T1000 (cell line): ENCODE results near the gene SIGLEC6.

Experiments used
- DNase-seq: peaks from one replicate; lab custom pipeline; 2025; ENCODE audit warnings: mixed read lengths; lab: John Stamatoyannopoulos, UW

The SIGLEC6 gene

DNA sequence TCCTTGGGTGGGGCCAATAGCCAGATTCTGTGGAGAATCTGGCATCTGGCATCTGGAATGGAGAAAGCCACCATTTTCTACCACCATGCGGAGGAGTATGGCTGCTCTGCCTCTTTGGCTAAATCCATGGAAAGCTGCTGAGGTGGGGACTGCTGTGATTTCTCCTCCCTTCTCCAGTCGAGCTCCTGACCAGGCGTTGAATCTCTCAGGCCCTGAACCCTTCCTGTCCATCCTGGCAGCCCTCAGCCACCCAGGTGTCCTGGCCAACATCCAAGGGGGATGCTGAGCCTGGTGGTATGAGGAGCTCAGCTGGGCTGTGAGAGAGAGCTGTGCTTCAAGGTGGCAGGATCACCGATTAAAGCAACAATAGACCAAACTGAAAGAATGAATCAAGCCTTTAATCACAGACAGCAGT is 17.4 kb upstream of the SIGLEC6 start:
- no peak for DNase-seq

DNA sequence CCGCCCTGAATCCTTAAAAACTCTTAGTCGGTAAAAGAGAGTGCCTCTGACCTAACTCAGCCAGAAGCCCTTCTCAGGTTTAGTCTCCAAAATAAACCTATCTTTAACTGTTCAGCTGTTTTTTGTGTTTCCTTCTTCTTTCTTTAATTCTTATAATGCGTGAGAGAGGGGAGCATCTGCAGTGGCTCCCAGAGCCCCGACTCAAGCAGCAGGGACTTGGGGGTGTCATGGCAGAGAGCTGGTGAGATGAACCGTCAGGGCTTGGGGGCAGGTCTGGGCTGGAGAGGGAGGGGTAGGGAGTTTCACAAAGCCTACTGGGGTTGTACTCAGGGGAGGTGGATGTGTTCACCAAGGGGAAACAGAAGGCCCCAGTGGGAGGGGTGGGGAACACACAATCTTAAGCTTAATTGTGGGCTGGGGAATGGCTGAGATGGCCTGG is 16.8 kb upstream of the SIGLEC6 start:
- no peak for DNase-seq

GRCh38 chr19:51547397-51548212 is 16.1 kb upstream of the SIGLEC6 start:
- no peak for DNase-seq

DNA sequence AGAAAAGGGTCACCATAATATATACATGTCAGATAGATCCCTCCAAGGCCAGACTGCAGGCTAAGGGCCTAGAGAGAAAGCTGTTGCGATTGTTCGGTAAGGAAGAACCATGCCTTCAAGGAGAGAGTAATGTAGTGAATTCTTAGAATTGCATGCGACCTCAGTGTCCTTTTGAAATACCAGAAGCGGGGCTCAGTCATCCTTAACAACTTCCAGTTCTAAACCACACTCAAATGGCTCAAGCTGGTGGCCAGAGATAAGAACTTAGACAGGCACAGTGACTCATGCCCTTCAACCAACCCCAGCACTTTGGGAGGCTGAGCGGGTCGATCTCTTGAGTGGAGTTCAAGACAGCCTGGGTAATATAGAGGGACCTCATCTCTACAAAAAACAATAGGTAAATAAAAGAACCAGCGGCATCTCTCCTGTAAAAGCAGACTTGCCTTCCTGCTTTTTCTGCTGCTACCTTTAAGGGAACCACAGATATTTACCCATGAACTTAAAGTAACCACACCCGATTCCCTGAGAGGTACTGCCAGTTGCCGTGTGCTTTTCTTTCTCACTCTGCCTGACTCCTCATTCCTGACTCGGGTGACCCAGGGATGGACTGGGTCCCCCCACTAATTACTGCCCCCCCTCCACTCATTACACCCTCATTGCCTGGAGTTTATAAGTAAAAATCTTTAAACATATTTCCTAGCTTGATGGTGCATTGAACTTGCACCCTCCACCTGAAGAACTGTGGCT is 15.4 kb upstream of the SIGLEC6 start:
- DNase-seq: no peak

GRCh38 chr19:51546107-51546649 is 14.7 kb upstream of the SIGLEC6 start:
- no peak for DNase-seq

DNA sequence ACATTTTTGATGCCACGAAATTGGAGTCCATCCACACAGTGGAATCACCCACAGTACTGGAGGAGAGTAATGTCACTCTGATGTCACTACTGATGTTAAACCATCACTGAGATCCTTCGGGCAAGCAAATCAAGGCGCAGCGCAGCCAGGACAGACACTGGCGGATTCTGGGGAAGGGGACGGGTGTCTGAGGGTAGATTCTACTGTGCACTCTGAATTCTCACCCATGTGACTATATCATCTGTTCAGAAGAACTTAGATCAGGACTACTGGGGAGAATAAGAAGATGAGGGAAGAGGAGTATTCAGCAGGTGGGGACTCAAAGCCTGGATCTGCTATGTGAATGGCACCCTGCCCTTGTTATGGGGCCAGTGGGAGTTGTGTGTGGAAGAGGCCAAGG is 12.6 kb upstream of the SIGLEC6 start:
- no peak for DNase-seq

DNA sequence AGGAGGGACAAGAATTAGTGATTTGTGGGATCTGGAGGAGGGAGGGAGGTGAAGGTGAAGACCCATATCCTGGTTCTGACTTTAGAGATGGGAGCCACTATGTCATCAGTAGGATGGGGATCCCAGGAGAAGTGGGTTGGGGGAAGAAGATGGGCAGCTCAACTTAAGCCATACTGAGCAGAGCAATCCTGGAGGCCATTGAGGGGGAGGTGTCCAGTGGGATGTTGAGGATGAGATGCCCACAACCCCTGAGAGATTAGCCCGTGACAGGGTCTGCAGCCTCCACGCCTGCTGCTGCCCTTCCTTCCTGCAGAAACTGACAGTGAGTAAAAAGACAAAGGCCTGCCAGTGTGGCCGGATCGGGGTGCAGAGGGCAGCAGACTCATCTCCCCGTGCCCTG is 11.2 kb upstream of the SIGLEC6 start:
- no peak for DNase-seq

DNA sequence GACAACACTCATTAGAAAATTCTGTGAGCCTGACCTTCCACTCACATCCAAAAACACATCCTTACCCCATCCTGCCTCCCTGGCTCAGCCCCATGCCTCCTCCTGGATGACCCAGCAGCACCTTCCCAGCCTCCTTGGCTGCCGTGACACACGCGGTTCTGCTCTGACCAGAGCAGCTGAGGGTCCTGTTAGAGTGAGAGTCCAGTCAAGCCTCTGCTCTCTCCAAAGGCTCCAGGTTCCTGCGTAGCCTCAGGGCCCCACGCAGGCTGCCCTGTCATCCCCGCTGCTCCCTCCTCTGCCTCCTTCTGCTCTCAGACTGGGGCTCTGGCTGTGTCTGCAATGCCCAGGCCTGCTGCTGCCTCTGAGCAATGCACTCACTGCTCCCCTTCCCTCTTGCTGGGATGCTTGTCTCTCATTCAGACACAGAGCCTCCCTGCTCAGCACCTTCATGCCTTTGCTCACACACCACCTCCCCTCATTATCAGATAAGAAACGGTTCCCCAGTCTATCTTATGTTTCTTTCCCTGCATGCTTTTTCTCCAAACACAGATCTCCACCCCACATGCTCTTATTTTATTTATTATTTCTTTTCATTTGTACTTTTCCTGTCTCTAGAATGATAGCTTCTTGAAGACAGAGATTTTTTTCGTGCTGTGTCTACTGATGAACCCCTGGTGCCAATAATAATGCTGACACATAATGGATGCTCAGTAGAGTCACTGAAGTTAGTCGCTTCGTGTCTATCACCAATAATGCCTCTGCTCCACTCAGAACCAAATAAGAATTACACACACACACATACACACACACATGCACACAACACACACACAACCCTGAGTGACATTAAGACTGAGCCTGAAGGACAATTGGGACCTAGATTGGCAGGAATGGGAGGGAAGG is 10.2 kb upstream of the SIGLEC6 start:
- no peak for DNase-seq

- DNase-seq: no peak
Measured at GRCh38 chr19:51539821-51540366, 8.4 kb upstream of the SIGLEC6 start.

DNA sequence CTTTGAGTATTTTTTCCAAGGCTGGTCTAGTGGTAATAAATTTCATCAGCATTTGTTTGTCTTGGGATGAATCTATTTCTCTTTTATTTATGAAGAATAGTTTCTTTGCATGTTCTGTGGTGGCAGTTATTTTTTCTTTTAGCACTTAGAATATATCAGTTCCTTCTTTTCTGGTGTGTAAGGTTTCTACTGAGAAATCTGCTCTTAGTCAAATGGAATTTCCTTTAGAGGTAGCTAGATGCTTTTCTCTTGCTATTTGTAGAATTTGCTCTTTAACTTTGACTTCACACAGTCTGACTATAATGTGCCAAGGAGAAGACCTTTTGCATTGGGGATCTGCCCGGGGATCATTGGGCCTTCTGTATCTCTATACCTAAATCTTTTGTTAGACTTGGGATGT is 4.1 kb upstream of the SIGLEC6 start:
- no peak for DNase-seq

DNA sequence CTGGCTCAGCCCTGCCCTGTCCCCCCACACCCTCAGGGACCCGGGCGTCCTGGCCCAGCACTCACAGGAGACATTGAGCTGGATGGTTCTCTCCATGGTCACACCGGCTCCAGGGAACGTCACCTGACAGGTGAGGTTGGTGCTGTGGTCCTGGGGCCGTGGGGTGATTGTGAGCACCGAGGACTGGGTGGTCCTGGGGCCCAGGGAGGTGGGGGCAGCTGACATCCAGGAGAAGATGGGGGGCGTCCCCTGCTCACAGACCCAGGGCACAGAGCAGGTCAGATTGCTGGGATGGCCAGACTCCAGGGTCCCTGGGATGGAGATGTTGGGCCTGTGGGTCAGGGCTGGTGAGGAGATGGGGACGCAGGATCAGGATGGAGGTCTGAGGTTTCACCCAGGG is 854 bp downstream of the SIGLEC6 start:
- no peak for DNase-seq

DNA sequence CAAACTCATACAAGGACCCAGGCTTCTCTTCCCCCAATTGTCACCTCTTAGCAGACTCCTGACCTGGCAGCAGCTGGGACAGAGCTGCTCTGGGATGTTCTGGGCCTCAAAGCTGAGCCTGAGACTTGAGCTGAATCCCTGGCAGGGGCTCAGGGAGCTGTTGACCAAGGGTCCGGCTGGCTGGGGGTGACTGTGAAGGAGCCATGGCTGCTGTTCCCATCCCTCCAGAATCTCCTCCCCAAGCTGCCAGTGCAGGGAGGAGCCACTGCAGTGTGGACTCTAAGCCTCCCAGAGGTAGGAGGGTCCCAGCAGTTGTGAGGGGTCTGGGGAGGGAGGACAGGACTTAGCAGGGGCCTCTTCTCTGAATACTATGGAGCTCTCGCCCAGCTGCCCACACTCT is 2.2 kb downstream of the SIGLEC6 start:
- no peak for DNase-seq

- DNase-seq: no peak
Measured at GRCh38 chr19:51525651-51526050, 5.8 kb downstream of the SIGLEC6 start.

GRCh38 chr19:51524666-51525264 is 6.7 kb downstream of the SIGLEC6 start:
- no peak for DNase-seq

DNA sequence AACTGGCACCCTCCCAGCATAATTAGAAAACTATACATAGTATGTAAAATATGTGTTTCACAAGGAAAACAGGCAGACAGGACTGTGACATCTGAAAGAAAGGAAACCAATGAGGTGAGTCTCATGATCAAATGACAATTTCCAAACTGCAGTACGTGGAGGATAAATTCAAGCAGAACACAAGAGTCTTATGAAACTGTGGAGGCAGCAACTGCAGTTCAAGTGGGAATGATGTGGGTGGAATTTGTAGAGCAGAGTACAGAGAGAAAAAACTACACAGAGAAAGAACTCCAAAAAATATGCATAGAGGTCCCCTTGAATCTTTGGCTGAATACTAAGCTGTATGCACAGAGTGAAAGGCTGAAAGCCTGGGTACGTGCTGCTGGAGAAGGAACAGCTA is 9.7 kb downstream of the SIGLEC6 start:
- DNase-seq: no peak

- DNase-seq: no peak
Measured at GRCh38 chr19:51521357-51521756, 10.1 kb downstream of the SIGLEC6 start.

- no peak for DNase-seq
Measured at GRCh38 chr19:51520728-51521127, 10.7 kb downstream of the SIGLEC6 start.

- DNase-seq: no peak
Measured at GRCh38 chr19:51514866-51515481, 16.5 kb downstream of the SIGLEC6 start.

- DNase-seq: no peak
Measured at GRCh38 chr19:51513968-51514367, 17.5 kb downstream of the SIGLEC6 start.

DNA sequence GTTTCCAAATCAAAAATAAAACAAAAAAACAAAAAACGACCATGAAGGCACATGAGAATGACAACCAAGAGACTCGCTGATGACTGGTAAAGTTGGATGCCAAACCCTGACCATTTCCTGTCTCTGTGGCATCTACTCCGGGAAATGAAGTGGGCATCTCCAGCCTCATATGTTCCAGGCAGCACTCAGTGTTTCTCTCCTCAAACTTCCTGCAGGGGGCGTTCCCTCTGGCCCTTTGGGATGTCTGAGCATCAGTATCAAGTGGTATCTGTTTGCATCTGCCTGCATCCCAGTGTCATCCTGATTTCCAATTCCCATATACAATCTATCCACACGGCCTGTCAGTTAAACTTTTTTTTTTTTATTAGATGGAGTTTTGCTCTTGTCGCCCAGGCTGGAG is 20.1 kb downstream of the SIGLEC6 start:
- DNase-seq: no peak
